Esophagus squamous epithelium (tissue), 5 donors: Measurements from ENCODE around the gene AFAP1L1. TPM values are rescaled to one million over a fixed set of nuclear protein-coding genes. Genes with fewer than 3 reads are reported as not detected.
A peak's percentile ranks its signal among the peaks of the same experiment; 100 is the strongest.

Source experiments
- DNase-seq: peaks from one replicate; lab custom pipeline; 2025; lab: John Stamatoyannopoulos, UW
- H3K27ac ChIP-seq, 4 donors: fragments of 200-600 bp; sonication (generic); one replicate each; pipeline ENCODE4 v1.5.1; 2016 to 2019; ENCODE audit warnings: mild to moderate bottlenecking in 1 of 4
- H3K27me3 ChIP-seq, 4 donors: fragments of 200-600 bp; sonication (generic); 1 replicate in 3 of 4; 2 replicates in 1 of 4; pipeline versions ENCODE4 v1.5.1 to v1.6.0; 2017 to 2021; ENCODE audit warnings: antibody characterized with exemption in 1 of 4
- H3K36me3 ChIP-seq, 3 donors: fragments of 200-600 bp; sonication (generic); one replicate each; pipeline ENCODE4 v1.5.1; 2016 to 2019
- H3K4me1 ChIP-seq, 3 donors: fragments of 200-600 bp; sonication (generic); one replicate each; pipeline ENCODE4 v1.5.1; 2017 to 2019
- H3K4me3 ChIP-seq, 4 donors: fragments of 200-600 bp; sonication (generic); 1 replicate in 3 of 4; 2 replicates in 1 of 4; pipeline ENCODE4 v1.5.1; 2016 to 2019; ENCODE audit warnings: mild to moderate bottlenecking in 2 of 4, moderate library complexity in 1 of 4
- H3K9me3 ChIP-seq, 3 donors: fragments of 200-600 bp; sonication (generic); one replicate each; pipeline ENCODE4 v1.5.1; 2016 to 2019
- CTCF ChIP-seq, 6 experiments: fragments of 450-650 bp in 4 of 6; fragments of 200-600 bp in 2 of 6; sonication (generic) in 2 of 6; IDR thresholded peaks; one replicate each; pipeline ENCODE4 v1.5.1; 2016 to 2019; ENCODE audit warnings: antibody characterized with exemption in 6 of 6, mild to moderate bottlenecking in 4 of 6, moderate library complexity in 4 of 6
- POLR2A ChIP-seq, 4 donors: fragments of 450-650 bp; IDR thresholded peaks; one replicate each; pipeline ENCODE4 v1.6.1; 2017; ENCODE audit warnings: antibody characterized with exemption in 4 of 4, mild to moderate bottlenecking in 4 of 4, moderate library complexity in 3 of 4
- WGBS, 2 donors: methylation state at CpG; one replicate each; pipeline ENCODE4 v1.1.5; 2018; 5-methylcytosine and 5-hydroxymethylcytosine counted together
- intact Hi-C: fragments of 100-400 bp; cut with DNase I; formaldehyde crosslinking; loops from one replicate; pipeline ENCODE4 v1.15.0; 2022
- total RNA-seq, 4 donors: library from RNA; depleted of rRNA; stranded (reverse); fragments of >200 nt; gene quantifications; one replicate each; pipeline ENCODE4 v1.1.0, GENCODE V29; 2016
- donor health status: DM: yes; HTN: yes; CAD: no.

AFAP1L1 gene
- total RNA-seq, 4 donors from 2014 or later, result 2.8 to 14.5 (median 8.7) TPM

- Histone ChIP-seq H3K27me3 (no peaks in the 10 kb centered on the region), H3K4me3 (no peak overlapping the region), H3K27ac (peak overlapping the region in 1 of 4 donors; percentile 2), H3K4me1 (peaks cover 0 to 21% (median 14%) of the 10 kb centered on the region in 3 donors), H3K36me3 (peaks cover 0 to 12% (median 0%) of the 10 kb centered on the region in 3 donors), H3K9me3 (no peaks in the 10 kb centered on the region)
- peak; percentile 46 to 77 (median 66) for TF ChIP-seq CTCF (IDR thresholded peaks at IDR 0.05)
- TF ChIP-seq POLR2A (IDR thresholded peaks at IDR 0.05), result no peak
- WGBS, 2 donors, result 56 to 67% methylated on average over 3 to 13 of the region's 14 CpGs
- DNase-seq, result no peak
- intact Hi-C loops, result no loop called here
Observed at GRCh38 chr5:149317281-149318048, 45.8 kb downstream of the AFAP1L1 start.

GRCh38 chr5:149319174-149319573, 47.5 kb downstream of the AFAP1L1 start:
- WGBS, 2 donors, result 88 to 91% methylated on average over 3 of the region's 3 CpGs
- H3K27ac ChIP-seq, result peak overlapping the region in 1 of 4 donors; percentile 76
- peaks cover 0 to 26% (median 14%) of the 10 kb centered on the region in 3 donors for H3K4me1 ChIP-seq
- intact Hi-C loops, result no loop called here
- TF ChIP-seq POLR2A (IDR thresholded peaks at IDR 0.05) (no peak), CTCF (IDR thresholded peaks at IDR 0.05) (no peak)
- no peak overlapping the region for H3K4me3 ChIP-seq
- DNase-seq, result no peak
- no peaks in the 10 kb centered on the region for H3K27me3 ChIP-seq
- peaks cover 0 to 12% (median 0%) of the 10 kb centered on the region in 3 donors for H3K36me3 ChIP-seq
- H3K9me3 ChIP-seq, result no peaks in the 10 kb centered on the region

DNA sequence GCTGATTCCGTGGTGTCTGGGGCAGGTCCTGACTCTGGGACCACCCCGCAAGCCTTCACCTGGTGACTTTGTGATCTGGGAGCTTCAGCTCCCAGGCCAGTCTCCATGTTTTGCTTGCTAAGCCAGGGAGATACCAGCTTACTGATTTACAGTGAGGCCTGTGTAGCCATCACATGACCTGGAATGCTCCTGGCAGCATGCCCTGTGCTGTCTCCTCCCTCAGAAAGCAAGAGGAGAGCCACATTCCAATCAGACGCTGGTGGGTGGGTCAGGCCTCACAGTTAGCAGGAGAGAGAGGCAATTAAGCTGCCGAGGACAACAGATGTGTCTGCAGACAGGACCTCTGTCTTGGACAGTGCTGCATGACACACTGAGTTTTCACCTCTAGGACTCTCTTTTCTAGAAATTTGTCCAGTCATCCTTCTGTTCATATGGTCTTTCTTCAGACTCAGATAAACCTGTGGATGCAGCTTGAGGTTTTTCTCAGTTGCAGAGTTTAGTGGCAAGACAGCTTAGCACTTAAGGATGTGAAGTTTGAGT, 49.2 kb downstream of the AFAP1L1 start:
- no peak for DNase-seq
- intact Hi-C loops, result no loop called here
- WGBS, 2 donors, result 8 to 48% methylated on average over 2 of the region's 4 CpGs

DNA sequence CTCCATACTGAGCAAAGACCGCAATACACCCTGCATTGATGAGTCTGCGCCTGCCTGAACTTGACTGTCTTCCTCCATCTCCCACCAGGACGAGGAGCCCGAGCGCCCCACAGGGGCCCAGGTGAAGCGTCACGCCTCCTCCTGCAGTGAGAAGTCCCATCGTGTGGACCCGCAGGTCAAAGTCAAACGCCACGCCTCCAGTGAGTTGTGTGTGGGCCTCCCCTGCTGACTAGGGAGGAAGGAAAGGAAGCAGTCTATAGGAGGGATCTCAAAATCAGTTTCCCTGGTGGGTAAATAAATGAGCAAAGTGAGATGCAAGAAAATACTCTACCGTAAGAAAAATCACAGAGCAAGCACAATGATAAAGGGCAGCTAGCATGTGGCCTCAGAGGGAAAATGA, 50.9 kb downstream of the AFAP1L1 start:
- DNase-seq, result no peak
- 74 to 93% methylated on average over 6 to 10 of the region's 12 CpGs for WGBS, 2 donors
- H3K27me3 ChIP-seq, result no peaks in the 10 kb centered on the region
- intact Hi-C loops, result no loop called here
- peaks cover 0 to 12% (median 0%) of the 10 kb centered on the region in 3 donors for H3K36me3 ChIP-seq
- TF ChIP-seq POLR2A (IDR thresholded peaks at IDR 0.05) (no peak), CTCF (IDR thresholded peaks at IDR 0.05) (no peak)
- peaks cover 5 to 44% (median 24%) of the 10 kb centered on the region in 3 donors for H3K4me1 ChIP-seq
- peak overlapping the region in 2 of 4 donors; percentile 30 to 47 for H3K27ac ChIP-seq
- H3K9me3 ChIP-seq, result no peaks in the 10 kb centered on the region
- H3K4me3 ChIP-seq, result no peak overlapping the region

More for the DNA sequence above, 49.2 kb downstream of the AFAP1L1 start:
- TF ChIP-seq CTCF (IDR thresholded peaks at IDR 0.05) (peak in 1 of 6 experiments; percentile 5), POLR2A (IDR thresholded peaks at IDR 0.05) (no peak)
- Histone ChIP-seq H3K4me3 (no peak overlapping the region), H3K4me1 (peaks cover 5 to 39% (median 24%) of the 10 kb centered on the region in 3 donors), H3K9me3 (no peaks in the 10 kb centered on the region), H3K36me3 (peaks cover 0 to 12% (median 0%) of the 10 kb centered on the region in 3 donors), H3K27ac (peak overlapping the region; percentile 52 to 76 (median 70)), H3K27me3 (no peaks in the 10 kb centered on the region)

- Histone ChIP-seq H3K4me1 (peaks cover 5 to 44% (median 24%) of the 10 kb centered on the region in 3 donors), H3K36me3 (peaks cover 0 to 12% (median 0%) of the 10 kb centered on the region in 3 donors), H3K4me3 (no peak overlapping the region), H3K9me3 (no peaks in the 10 kb centered on the region), H3K27ac (peak overlapping the region in 3 of 4 donors; percentile 30 to 47 (median 41)), H3K27me3 (no peaks in the 10 kb centered on the region)
- no peak for DNase-seq
- intact Hi-C loops, result no loop called here
- TF ChIP-seq CTCF (IDR thresholded peaks at IDR 0.05) (no peak), POLR2A (IDR thresholded peaks at IDR 0.05) (no peak)
Observed at GRCh38 chr5:149323210-149323609, 51.6 kb downstream of the AFAP1L1 start.
